NB4 (cell line): ENCODE data around the gene CFAP92.

Source experiments
- DNase-seq: peaks from one replicate; pipeline ENCODE4 v3.0.0; 2010; ENCODE audit warnings: low read depth
- H3K4me3 ChIP-seq: one replicate; pipeline ENCODE4 v1.5.1; 2011; ENCODE audit warnings: mild to moderate bottlenecking, low read depth, low read length, moderate library complexity
- MYC ChIP-seq: IDR thresholded peaks from 2 replicates; pipeline ENCODE4 v1.6.1; 2011; ENCODE audit warnings: low read depth, low read length
- POLR2A ChIP-seq: IDR thresholded peaks from 2 replicates; pipeline ENCODE4 v1.6.1; 2011; ENCODE audit warnings: mild to moderate bottlenecking; ENCODE audit not compliant: insufficient read length; ENCODE audit errors: extremely low read depth
- TF ChIP-seq, protein P1 (sequence below): IDR thresholded peaks from one replicate; pipeline ENCODE4 v1.5.1; 2012; ENCODE audit warnings: low read depth, low read length
- TF ChIP-seq, protein P2 (sequence below): IDR thresholded peaks from 2 replicates; pipeline ENCODE4 v1.6.1; 2011; ENCODE audit warnings: low read depth, low read length

Gene CFAP92

DNA sequence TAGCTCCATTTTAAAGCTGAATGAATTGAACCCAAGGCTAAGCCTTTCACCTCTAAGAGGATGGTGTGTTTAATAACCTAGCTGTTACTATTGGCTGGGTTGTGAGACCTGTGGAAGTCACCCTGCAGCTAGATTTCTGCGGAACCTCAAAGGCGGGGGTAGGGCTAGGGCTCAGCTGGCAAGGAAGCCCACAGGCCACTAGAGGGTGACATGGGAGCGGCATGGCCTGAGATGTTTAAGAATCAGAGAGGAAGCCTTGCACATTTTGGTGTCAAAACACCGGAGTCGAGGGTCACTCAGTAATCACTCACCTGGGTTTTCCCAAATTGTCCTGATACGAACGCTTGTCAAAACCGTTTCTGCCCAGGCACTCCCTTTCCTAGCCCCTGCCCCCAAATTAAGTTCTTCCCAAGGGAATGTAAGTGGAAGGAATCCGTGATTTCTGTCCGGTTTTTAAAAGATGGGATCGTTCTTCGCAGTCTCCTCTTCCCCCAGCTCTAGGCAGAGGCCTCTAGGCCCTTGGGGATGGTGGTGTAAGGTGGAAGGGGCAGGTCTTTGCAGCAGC, 118.2 kb downstream of the CFAP92 start:
- TF ChIP-seq, protein P1, sequence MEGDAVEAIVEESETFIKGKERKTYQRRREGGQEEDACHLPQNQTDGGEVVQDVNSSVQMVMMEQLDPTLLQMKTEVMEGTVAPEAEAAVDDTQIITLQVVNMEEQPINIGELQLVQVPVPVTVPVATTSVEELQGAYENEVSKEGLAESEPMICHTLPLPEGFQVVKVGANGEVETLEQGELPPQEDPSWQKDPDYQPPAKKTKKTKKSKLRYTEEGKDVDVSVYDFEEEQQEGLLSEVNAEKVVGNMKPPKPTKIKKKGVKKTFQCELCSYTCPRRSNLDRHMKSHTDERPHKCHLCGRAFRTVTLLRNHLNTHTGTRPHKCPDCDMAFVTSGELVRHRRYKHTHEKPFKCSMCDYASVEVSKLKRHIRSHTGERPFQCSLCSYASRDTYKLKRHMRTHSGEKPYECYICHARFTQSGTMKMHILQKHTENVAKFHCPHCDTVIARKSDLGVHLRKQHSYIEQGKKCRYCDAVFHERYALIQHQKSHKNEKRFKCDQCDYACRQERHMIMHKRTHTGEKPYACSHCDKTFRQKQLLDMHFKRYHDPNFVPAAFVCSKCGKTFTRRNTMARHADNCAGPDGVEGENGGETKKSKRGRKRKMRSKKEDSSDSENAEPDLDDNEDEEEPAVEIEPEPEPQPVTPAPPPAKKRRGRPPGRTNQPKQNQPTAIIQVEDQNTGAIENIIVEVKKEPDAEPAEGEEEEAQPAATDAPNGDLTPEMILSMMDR: peak; percentile 83
- TF ChIP-seq MYC (0 out of 2 replicates have a peak, but pooled peaks have one; percentile 36), POLR2A (no peak)
- TF ChIP-seq, protein P2, sequence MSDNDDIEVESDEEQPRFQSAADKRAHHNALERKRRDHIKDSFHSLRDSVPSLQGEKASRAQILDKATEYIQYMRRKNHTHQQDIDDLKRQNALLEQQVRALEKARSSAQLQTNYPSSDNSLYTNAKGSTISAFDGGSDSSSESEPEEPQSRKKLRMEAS: peak; percentile 62
- peak; percentile 79 for DNase-seq
- no peak overlapping the region for H3K4me3 ChIP-seq

DNA sequence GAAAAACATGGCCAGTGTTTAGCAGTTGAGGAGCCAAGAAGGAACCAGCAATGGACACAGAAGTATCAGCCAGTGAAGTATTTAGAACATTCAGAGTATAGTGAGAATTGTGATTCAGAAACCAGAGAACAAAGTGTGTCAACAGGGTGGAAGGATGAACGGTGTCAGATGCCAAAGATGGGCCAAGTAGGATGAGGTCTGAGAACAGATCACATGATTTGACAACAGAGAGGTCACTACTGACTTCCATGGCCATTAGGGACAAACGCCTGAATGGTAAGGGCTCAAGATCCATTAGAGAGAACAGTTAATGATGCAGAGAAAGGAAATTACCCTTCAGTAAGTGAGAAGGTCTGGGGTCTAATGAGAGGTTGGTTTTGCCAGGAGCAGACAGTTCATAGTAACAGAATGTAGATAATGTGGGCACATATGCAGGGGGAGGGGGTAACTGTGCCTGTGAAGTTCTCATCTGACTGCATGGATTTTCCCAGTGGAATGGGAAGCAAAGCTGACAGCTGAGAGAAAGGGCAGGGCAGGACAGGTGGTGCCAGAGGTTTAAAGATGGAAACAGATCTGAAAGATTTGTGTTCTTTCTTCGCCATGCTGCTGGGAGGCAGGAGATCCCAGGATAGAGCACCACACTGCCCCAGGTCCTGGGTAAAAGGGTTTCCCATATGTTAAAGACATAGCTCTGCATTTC, 119.2 kb downstream of the CFAP92 start:
- no peak for TF ChIP-seq MYC
- TF ChIP-seq, protein P1: no peak
- TF ChIP-seq POLR2A: no peak
- TF ChIP-seq, protein P2: no peak
- no peak for DNase-seq
- no peak overlapping the region for H3K4me3 ChIP-seq

DNA sequence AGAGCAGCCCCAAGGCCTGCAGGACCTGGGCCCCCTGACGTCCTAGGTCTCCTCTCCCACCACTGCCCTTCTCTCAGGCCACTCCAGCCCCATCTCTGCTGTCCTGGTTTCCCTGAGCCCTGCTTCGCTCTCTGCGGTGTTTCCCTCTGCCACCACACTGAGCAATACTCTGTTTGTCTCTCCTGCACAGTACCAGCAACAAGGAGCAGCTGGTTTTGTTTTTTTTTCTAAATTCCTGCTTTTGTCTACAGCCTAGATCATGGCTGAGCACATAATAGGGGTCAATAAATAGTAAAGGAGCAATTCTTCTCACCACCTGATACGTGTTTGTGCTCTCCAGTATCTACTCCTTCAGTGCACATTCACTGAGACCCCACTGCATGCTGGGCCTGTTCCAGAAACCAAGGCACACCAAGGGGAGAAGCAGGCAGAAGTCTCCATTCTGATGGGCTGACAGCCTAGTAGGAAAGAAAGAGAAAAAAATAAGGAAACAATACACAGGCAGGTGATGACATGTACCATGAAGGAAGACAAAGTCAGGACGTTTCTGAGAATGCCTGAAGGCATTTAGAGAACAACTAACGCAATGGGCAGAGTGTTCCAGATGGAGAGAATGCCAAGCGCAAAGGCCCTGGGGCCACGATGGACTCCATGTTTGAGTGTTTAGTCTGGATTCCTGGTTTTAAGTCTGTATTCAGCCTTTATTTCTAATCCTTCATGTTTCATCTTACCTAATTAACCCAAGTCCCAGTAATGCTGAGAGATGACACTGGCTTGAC, 120.4 kb downstream of the CFAP92 start:
- no peak overlapping the region for H3K4me3 ChIP-seq
- TF ChIP-seq POLR2A (no peak), MYC (no peak)
- no peak for DNase-seq

DNA sequence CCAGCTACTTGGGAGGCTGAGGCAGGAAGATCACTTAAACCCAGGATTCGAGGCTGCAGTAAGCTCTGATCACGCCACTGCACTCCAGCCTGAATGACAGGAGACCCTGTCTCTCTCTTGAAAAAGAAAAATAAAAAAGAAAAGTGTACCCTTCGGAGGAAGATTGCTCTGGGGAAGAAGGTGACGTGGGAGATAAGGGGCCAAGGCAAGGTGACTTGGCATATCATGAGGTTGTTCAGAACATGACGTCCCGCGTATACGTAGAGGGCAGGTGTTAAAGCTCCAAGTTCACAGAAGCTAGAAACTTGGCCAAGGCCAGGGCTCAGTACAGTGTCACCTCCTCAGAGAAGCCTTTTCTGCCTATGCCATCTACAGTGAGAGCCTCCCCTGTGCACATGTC, 121.1 kb downstream of the CFAP92 start:
- no peak for TF ChIP-seq MYC
- TF ChIP-seq POLR2A: no peak
- TF ChIP-seq, protein P2: no peak
- TF ChIP-seq, protein P1: no peak
- no peak for DNase-seq
- H3K4me3 ChIP-seq: no peak overlapping the region

DNA sequence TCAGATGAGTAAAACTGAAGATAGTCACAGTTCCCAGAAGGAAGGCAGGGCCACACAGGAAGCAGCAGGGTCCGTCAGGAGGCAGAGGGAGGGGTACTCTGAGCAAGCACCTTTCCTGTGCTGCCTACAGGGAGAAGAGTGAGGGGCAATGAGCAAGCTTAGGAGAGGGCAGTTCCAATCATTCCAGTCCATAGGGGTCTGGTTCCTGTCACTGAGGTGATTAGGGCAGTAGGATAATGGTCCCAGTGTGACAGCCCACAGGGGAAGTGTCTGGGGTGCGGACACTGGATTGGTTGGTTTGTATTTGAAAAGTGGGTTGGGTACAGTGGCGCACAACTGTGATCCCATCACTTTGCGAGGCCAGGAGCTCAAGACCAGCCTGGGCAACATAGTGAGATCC, 121.6 kb downstream of the CFAP92 start:
- no peak overlapping the region for H3K4me3 ChIP-seq
- TF ChIP-seq MYC (no peak), POLR2A (no peak)
- TF ChIP-seq, protein P1: no peak
- TF ChIP-seq, protein P2: no peak
- no peak for DNase-seq

DNA sequence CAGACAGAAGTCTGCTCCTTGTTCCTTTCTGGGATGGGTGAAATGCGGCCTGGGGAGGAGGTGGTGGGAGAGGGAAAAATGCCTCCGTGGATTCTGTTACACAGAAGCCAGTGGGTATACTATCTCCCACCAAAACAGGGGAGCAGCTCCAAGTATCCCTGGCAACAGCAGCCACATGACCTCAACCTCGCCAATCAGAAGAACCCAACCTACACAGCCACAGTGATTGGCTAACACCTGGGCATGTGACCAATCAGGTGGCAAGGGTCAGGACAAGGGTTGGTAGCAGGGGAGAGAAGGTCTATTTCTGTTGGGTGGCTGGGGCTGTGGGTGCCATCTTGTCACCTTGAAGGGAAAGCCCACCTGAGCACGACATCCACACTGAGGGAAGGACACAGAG, 123.5 kb downstream of the CFAP92 start:
- TF ChIP-seq, protein P1: no peak
- TF ChIP-seq, protein P2: no peak
- no peak for TF ChIP-seq MYC
- no peak for TF ChIP-seq POLR2A
- no peak overlapping the region for H3K4me3 ChIP-seq
- no peak for DNase-seq
